Measurements from ENCODE around the gene ADK. TPM values are rescaled to one million over a fixed set of nuclear protein-coding genes. Genes with fewer than 3 reads are reported as not detected.

Gene ADK
- total RNA-seq, 1 experiment from 2014 or later, result 159 TPM

DNA sequence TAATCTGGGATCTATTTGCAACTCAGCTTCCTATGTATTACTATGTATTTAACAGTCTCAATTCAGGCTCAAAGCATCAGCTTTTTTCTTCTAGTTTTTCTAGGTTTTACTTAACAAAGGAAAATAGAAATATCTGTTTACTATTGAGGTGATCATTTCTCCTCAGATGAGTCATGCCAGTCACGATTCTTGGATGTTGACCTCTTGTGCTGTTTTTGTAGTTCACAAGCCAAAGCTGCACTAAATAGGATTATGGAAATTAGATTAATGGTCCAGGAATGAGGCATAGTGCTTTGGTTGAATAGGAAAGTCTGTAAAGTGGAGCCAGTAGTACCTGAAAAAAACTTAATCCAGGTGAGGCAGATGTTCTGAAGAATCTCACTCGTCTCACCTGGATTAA is 477.1 kb downstream of the ADK start:
- CTCF ChIA-PET, result no interaction called here

DNA sequence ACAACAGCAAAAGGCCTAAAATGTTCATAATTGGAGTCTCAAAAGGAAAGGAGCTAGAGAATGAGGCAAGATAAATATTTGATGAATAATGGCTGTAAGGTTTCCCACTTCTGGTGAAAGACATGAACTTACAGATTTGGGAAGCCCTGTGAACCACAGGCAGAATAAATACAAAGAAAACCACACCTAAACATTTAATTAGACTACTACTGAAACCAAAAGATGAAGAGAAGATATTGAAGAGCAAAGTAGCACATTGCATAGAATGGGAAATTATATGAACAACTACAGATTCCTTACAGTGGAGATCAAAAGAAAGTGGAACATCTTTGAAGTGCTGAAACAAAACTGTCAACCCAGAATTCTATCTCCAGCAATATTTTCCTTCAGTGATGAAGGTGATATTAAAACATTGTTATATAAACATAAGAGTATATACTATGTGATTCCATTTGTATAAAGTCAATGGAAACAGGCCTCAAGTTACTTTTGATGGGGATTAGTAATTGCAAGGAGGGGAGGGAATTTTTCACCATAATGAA is 484.0 kb downstream of the ADK start:
- Histone ChIP-seq H3K9me3 (ENCODE audit: insufficient read depth, low read depth) (0 out of 2 replicates have a peak, but pooled peaks cover 4% of the 10 kb centered on the region), H3K4me1 (replicated peaks; ENCODE audit: insufficient read depth) (no peaks in the 10 kb centered on the region), H3K9me2 (ENCODE audit: insufficient read depth) (no peaks in the 10 kb centered on the region), H2AFZ (no peak overlapping the region), H3K4me3 (no peak overlapping the region), H3K27ac (no peak overlapping the region), H3K79me2 (ENCODE audit: low read depth) (no peaks in the 10 kb centered on the region), H3K4me2 (no peak overlapping the region), H3F3A (ENCODE audit: insufficient read depth, low read depth) (no peaks in the 10 kb centered on the region), H3K36me3 (ENCODE audit: low read depth) (0 out of 2 replicates have a peak, but pooled peaks cover 8% of the 10 kb centered on the region), H3K27me3 (ENCODE audit: insufficient read depth, low read depth) (no peaks in the 10 kb centered on the region), H4K20me1 (ENCODE audit: insufficient read depth) (no peaks in the 10 kb centered on the region)
- CTCF ChIA-PET, result no interaction called here
- POLR2A ChIA-PET (ENCODE audit: unreplicated experiment), result no interaction called here
- TF ChIP-seq, protein P1, sequence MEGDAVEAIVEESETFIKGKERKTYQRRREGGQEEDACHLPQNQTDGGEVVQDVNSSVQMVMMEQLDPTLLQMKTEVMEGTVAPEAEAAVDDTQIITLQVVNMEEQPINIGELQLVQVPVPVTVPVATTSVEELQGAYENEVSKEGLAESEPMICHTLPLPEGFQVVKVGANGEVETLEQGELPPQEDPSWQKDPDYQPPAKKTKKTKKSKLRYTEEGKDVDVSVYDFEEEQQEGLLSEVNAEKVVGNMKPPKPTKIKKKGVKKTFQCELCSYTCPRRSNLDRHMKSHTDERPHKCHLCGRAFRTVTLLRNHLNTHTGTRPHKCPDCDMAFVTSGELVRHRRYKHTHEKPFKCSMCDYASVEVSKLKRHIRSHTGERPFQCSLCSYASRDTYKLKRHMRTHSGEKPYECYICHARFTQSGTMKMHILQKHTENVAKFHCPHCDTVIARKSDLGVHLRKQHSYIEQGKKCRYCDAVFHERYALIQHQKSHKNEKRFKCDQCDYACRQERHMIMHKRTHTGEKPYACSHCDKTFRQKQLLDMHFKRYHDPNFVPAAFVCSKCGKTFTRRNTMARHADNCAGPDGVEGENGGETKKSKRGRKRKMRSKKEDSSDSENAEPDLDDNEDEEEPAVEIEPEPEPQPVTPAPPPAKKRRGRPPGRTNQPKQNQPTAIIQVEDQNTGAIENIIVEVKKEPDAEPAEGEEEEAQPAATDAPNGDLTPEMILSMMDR (conservative IDR thresholded peaks at IDR 0.05), result no peak
- DNase-seq, result no peak
- BruUV-seq (replicated peaks), result no TSS peak
- intact Hi-C loops (cut with micrococcal nuclease; ENCODE audit: unreplicated experiment), result loop anchor here (5.0 kb wide), 1 partner anchor 368 kb away; no protein-coding TSS in a partner anchor

More for the DNA sequence above, 477.1 kb downstream of the ADK start:
- no peak overlapping the region for H3K4me2 ChIP-seq
- no peaks in the 10 kb centered on the region for H3K79me2 ChIP-seq (ENCODE audit: low read depth)
- H3K4me1 ChIP-seq (replicated peaks; ENCODE audit: insufficient read depth), result no peaks in the 10 kb centered on the region
- no peak overlapping the region for H3K27ac ChIP-seq
- no TSS peak for BruUV-seq (replicated peaks)
- H3K36me3 ChIP-seq (ENCODE audit: low read depth), result 0 out of 2 replicates have a peak, but pooled peaks cover 7% of the 10 kb centered on the region
- H3K9me2 ChIP-seq (ENCODE audit: insufficient read depth), result no peaks in the 10 kb centered on the region
- H3K9me3 ChIP-seq (ENCODE audit: insufficient read depth, low read depth), result no peaks in the 10 kb centered on the region
- no peaks in the 10 kb centered on the region for H3F3A ChIP-seq (ENCODE audit: insufficient read depth, low read depth)
- intact Hi-C loops (cut with micrococcal nuclease; ENCODE audit: unreplicated experiment), result no loop called here
- TF ChIP-seq, protein P1 (conservative IDR thresholded peaks at IDR 0.05), result no peak
- no peak for TF ChIP-seq EZH2 (IDR thresholded peaks at IDR 0.05; ENCODE audit: low read depth)
- DNase-seq, result no peak
- no peak overlapping the region for H2AFZ ChIP-seq
- H4K20me1 ChIP-seq (ENCODE audit: insufficient read depth), result no peaks in the 10 kb centered on the region
- POLR2A ChIA-PET (ENCODE audit: unreplicated experiment), result no interaction called here
- no peaks in the 10 kb centered on the region for H3K27me3 ChIP-seq (ENCODE audit: insufficient read depth, low read depth)
- no peak overlapping the region for H3K4me3 ChIP-seq

DNA sequence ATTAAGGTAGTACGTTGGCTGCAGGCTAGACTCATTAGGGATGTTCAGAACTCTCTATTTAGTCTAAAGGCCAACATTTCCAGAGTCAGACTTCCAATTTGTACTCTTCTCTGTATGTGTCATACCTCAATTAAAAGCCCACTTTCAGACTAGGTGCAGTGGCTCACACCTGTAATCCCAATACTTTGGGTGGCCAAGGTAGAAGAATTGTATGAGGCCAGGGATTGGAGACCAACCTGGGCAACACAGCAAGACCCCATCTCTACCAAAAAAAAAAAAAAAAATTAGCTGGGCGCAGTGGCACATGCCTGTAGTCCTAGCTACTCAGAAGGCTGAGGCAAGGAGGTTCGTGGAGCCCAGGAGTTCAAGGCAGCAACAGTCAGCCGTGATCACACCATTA is 484.6 kb downstream of the ADK start:
- H3F3A ChIP-seq (ENCODE audit: insufficient read depth, low read depth), result no peaks in the 10 kb centered on the region
- H3K79me2 ChIP-seq (ENCODE audit: low read depth), result no peaks in the 10 kb centered on the region
- H3K36me3 ChIP-seq (ENCODE audit: low read depth), result 0 out of 2 replicates have a peak, but pooled peaks cover 8% of the 10 kb centered on the region
- H3K27ac ChIP-seq, result no peak overlapping the region
- no peak for DNase-seq
- no peak overlapping the region for H3K4me3 ChIP-seq
- H4K20me1 ChIP-seq (ENCODE audit: insufficient read depth), result no peaks in the 10 kb centered on the region
- BruUV-seq (replicated peaks), result no TSS peak
- intact Hi-C loops (cut with micrococcal nuclease; ENCODE audit: unreplicated experiment), result loop anchor here (5.0 kb wide), 1 partner anchor 368 kb away; no protein-coding TSS in a partner anchor
- no peak overlapping the region for H3K4me2 ChIP-seq
- H3K9me2 ChIP-seq (ENCODE audit: insufficient read depth), result no peaks in the 10 kb centered on the region
- POLR2A ChIA-PET (ENCODE audit: unreplicated experiment), result no interaction called here
- no peaks in the 10 kb centered on the region for H3K27me3 ChIP-seq (ENCODE audit: insufficient read depth, low read depth)
- no peaks in the 10 kb centered on the region for H3K4me1 ChIP-seq (replicated peaks; ENCODE audit: insufficient read depth)
- H3K9me3 ChIP-seq (ENCODE audit: insufficient read depth, low read depth), result 0 out of 2 replicates have a peak, but pooled peaks cover 4% of the 10 kb centered on the region
- TF ChIP-seq, protein P1 (conservative IDR thresholded peaks at IDR 0.05), result no peak
- no peak for TF ChIP-seq EZH2 (IDR thresholded peaks at IDR 0.05; ENCODE audit: low read depth)
- H2AFZ ChIP-seq, result no peak overlapping the region
- CTCF ChIA-PET, result no interaction called here
